ENCODE measurements around the gene XRCC1. TPM values are rescaled to one million over a fixed set of nuclear protein-coding genes. Genes with fewer than 3 reads are reported as not detected.

Gene XRCC1
- total and polyA plus RNA-seq, 9 of the 15 experiments (the other 6 are each of a cell fraction or from before 2014, with no cell fraction given), result 1.5 to 36.9 (median 24.9) TPM

GRCh38 chr19:43595999-43596841, 20.9 kb upstream of the XRCC1 start, which contains the start of the genes IRGQ and ZNF576 (continued):
- TF ChIP-seq NKRF (IDR thresholded peaks at IDR 0.05; ENCODE audit: borderline replicate concordance) (peak; percentile 85), CHCHD3 (CRISPR knock-in tag; IDR thresholded peaks at IDR 0.05) (peak; percentile 93), SETDB1 (IDR thresholded peaks at IDR 0.05; ENCODE audit: low read length) (no peak), ZSCAN32 (CRISPR knock-in tag; IDR thresholded peaks at IDR 0.05) (0 out of 2 replicates have a peak, but pooled peaks have one; percentile 33), ERF (CRISPR knock-in tag; IDR thresholded peaks at IDR 0.05) (peak; percentile 66; the same call in 1 of the 2 replicates), KAT7 (CRISPR knock-in tag; IDR thresholded peaks at IDR 0.05; ENCODE audit: borderline replicate concordance) (no peak; the same call in 1 of the 2 replicates), TARDBP (IDR thresholded peaks at IDR 0.05) (peak; percentile 90), GABPB1 (CRISPR knock-in tag; IDR thresholded peaks at IDR 0.05) (peak; percentile 73; the same call in 1 of the 2 replicates), TCF15 (CRISPR knock-in tag; IDR thresholded peaks at IDR 0.05) (no peak), HMG20B (CRISPR knock-in tag; IDR thresholded peaks at IDR 0.05) (no peak), PBX2 (CRISPR knock-in tag; IDR thresholded peaks at IDR 0.05; ENCODE audit: low read depth) (no peak), PBX2 (tag; conservative IDR thresholded peaks at IDR 0.05; ENCODE audit: low read depth) (0 out of 2 replicates have a peak, but pooled peaks have one; percentile 14), RCOR1 (IDR thresholded peaks at IDR 0.05; ENCODE audit: borderline replicate concordance in 1 of 2, low read depth in 2 of 2, low read length in 2 of 2) (peak; percentile 73 to 94), IFI16 (CRISPR knock-in tag; IDR thresholded peaks at IDR 0.05) (no peak), TBP (optimal IDR thresholded peaks at IDR 0.05; ENCODE audit: low read depth, low read length) (peak; percentile 73), MAZ (CRISPR knock-in tag; conservative IDR thresholded peaks at IDR 0.05 in 1 of 2, IDR thresholded peaks at IDR 0.05 in 1 of 2) (peak; percentile 54 to 75), MEF2D (tag; conservative IDR thresholded peaks at IDR 0.05; ENCODE audit: low read depth) (peak; percentile 69), KLF6 (CRISPR knock-in tag; IDR thresholded peaks at IDR 0.05; ENCODE audit: borderline replicate concordance) (peak; percentile 26; the same call in 1 of the 2 replicates), CBX1 (IDR thresholded peaks at IDR 0.05; ENCODE audit: low read depth) (no peak), CBX3 (IDR thresholded peaks at IDR 0.05; ENCODE audit: borderline replicate concordance in 1 of 2, low read length in 2 of 2) (peak in 1 of 2 experiments; percentile 79; a peak in 2 of 3 replicates), SRSF3 (IDR thresholded peaks at IDR 0.05; ENCODE audit: insufficient read depth, low read length) (no peak), TEAD1 (CRISPR knock-in tag; IDR thresholded peaks at IDR 0.05) (peak; percentile 30 to 64; a peak in 1 of 4 replicates)
